ENCODE data around the gene LDLRAD1.

The LDLRAD1 gene

GRCh38 chr1:53992085-53992874 is 25.7 kb downstream of the LDLRAD1 start:
- in situ Hi-C loops (cut with HindIII; ENCODE audit: low sequenced_read_pairs): no loop called here
- TF ChIP-seq, protein P1, sequence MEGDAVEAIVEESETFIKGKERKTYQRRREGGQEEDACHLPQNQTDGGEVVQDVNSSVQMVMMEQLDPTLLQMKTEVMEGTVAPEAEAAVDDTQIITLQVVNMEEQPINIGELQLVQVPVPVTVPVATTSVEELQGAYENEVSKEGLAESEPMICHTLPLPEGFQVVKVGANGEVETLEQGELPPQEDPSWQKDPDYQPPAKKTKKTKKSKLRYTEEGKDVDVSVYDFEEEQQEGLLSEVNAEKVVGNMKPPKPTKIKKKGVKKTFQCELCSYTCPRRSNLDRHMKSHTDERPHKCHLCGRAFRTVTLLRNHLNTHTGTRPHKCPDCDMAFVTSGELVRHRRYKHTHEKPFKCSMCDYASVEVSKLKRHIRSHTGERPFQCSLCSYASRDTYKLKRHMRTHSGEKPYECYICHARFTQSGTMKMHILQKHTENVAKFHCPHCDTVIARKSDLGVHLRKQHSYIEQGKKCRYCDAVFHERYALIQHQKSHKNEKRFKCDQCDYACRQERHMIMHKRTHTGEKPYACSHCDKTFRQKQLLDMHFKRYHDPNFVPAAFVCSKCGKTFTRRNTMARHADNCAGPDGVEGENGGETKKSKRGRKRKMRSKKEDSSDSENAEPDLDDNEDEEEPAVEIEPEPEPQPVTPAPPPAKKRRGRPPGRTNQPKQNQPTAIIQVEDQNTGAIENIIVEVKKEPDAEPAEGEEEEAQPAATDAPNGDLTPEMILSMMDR (IDR thresholded peaks at IDR 0.05; ENCODE audit: low read depth, low read length, missing control alignments): no peak
- H3K4me3 ChIP-seq (ENCODE audit: low read depth, low read length): no peak overlapping the region
- no peak for DNase-seq (ENCODE audit: low read depth)

- in situ Hi-C loops (cut with HindIII; ENCODE audit: low sequenced_read_pairs): no loop called here
Measured at GRCh38 chr1:53987880-53988279, 30.1 kb downstream of the LDLRAD1 start.

GRCh38 chr1:53986458-53986857 is 31.5 kb downstream of the LDLRAD1 start:
- no peak for DNase-seq (ENCODE audit: low read depth)
- TF ChIP-seq, protein P1 (IDR thresholded peaks at IDR 0.05; ENCODE audit: low read depth, low read length, missing control alignments): no peak
- no peak overlapping the region for H3K4me3 ChIP-seq (ENCODE audit: low read depth, low read length)
- in situ Hi-C loops (cut with HindIII; ENCODE audit: low sequenced_read_pairs): no loop called here

More at GRCh38 chr1:53987880-53988279, 30.1 kb downstream of the LDLRAD1 start:
- TF ChIP-seq, protein P1 (IDR thresholded peaks at IDR 0.05; ENCODE audit: low read depth, low read length, missing control alignments): no peak
- no peak overlapping the region for H3K4me3 ChIP-seq (ENCODE audit: low read depth, low read length)
- DNase-seq (ENCODE audit: low read depth): no peak

DNA sequence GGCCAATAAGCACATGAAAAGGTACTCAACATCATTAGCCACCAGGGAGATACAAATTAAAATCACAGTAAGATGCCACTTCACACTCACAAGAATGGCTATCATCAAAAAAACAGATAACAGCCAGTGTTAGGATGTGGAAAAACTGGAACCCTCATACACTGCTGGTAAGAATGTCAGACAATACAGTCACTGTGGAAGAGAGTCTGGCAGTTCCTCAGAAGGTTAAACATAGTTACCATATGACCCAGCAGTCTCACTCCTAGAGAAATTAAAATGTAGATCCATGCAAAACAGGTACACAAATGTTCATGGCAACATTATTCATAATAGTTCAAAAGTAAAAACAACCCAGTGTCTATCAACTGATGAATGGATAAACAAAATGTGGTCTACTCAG is 33.3 kb downstream of the LDLRAD1 start:
- in situ Hi-C loops (cut with HindIII; ENCODE audit: low sequenced_read_pairs): no loop called here
- no peak for DNase-seq (ENCODE audit: low read depth)
- TF ChIP-seq, protein P1 (IDR thresholded peaks at IDR 0.05; ENCODE audit: low read depth, low read length, missing control alignments): no peak
- H3K4me3 ChIP-seq (ENCODE audit: low read depth, low read length): no peak overlapping the region

DNA sequence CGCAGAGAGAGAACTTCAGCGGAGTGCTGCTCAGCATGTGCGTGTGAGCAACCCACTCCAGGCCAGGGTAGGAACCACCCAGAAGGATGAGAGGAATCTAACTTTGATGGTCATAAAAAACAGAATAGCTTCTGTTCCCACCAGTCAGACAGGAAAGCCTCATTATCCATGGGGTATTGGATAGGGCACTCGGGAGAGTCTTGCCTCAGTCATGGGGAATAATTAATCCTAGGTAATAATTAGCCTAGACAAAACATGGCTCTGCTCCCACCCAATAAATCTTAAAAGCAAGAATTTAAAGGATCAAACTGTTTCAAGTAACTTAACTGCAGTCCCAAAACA is 35.3 kb downstream of the LDLRAD1 start:
- TF ChIP-seq, protein P1 (IDR thresholded peaks at IDR 0.05; ENCODE audit: low read depth, low read length, missing control alignments): no peak
- no peak for DNase-seq (ENCODE audit: low read depth)
- in situ Hi-C loops (cut with HindIII; ENCODE audit: low sequenced_read_pairs): no loop called here
- peak overlapping the region; percentile 20 for H3K4me3 ChIP-seq (ENCODE audit: low read depth, low read length)

DNA sequence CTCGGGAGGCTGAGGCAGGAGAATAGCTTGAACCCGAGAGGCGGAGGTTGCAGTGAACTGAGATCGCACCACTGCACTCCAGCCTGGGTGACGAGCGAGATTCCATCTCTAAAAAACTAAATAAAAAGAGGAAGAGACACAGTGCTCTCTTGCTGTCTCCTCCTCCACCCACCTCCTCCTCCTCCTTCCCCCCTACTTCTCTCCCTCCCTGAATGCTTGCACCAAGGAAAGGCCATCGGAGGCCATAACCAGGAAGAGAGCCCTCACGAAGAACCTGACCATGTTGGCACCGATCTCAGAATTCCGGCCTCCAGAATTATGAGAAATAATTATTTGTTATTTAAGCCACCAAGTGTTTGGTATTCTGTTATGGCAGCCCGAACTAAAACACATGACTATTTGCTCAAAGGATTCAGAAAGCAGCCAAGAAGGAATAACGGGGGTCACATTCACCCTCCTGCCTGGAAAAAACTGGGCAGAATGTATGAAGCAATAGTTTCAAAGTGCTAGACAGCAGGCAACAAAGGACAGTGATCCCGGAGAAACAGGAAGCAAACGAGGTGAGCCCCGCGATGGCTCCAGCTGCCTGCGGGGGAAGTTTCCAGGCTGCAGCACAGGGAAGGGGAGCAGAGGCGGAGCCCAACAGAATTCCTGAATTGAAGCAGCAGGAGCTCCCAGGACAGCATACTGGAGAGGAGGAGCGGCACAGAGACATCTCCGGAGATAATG is 35.8 kb downstream of the LDLRAD1 start:
- in situ Hi-C loops (cut with HindIII; ENCODE audit: low sequenced_read_pairs): no loop called here
- TF ChIP-seq, protein P1 (IDR thresholded peaks at IDR 0.05; ENCODE audit: low read depth, low read length, missing control alignments): no peak
- DNase-seq (ENCODE audit: low read depth): no peak
- peak overlapping the region; percentile 20 for H3K4me3 ChIP-seq (ENCODE audit: low read depth, low read length)
